Stomach (tissue), 9 donors: ENCODE measurements around the gene TNFAIP6. TPM values are rescaled to one million over a fixed set of nuclear protein-coding genes. Genes with fewer than 3 reads are reported as not detected.
A peak's percentile ranks its signal among the peaks of the same experiment; 100 is the strongest.
"Not testable (repeated sequence)": the region's sequence is repeated elsewhere in the genome, so short reads cannot be mapped to it uniquely, and the experiment has no call there.

Experiments used
- DNase-seq, 2 donors: peaks; one replicate each; pipeline versions ENCODE4 v3.0.0 to v3.0.0-alpha.2; 2013 to 2019
- H3K27ac ChIP-seq, 5 donors: fragments of 200-600 bp in 4 of 5; sonication (generic) in 4 of 5; one replicate each; pipeline ENCODE4 v1.5.1; 2013 to 2019; ENCODE audit warnings: mild to moderate bottlenecking in 1 of 5, moderate library complexity in 1 of 5
- H3K27me3 ChIP-seq, 3 donors: fragments of 200-600 bp; sonication (generic); one replicate each; pipeline ENCODE4 v1.5.1; 2017 to 2019; ENCODE audit warnings: mixed run types in 1 of 3
- H3K36me3 ChIP-seq, 4 donors: fragments of 200-600 bp; sonication (generic); 1 replicate in 3 of 4; 2 replicates in 1 of 4; pipeline ENCODE4 v1.5.1; 2016 to 2019
- H3K4me1 ChIP-seq, 4 donors: fragments of 200-600 bp; sonication (generic); one replicate each; pipeline ENCODE4 v1.5.1; 2016 to 2019
- H3K4me3 ChIP-seq, 4 donors: fragments of 200-600 bp; sonication (generic) in 3 of 4; one replicate each; pipeline ENCODE4 v1.5.1; 2016 to 2019; ENCODE audit warnings: mild to moderate bottlenecking in 1 of 4
- H3K9me3 ChIP-seq, 4 donors: fragments of 200-600 bp; sonication (generic); one replicate each; pipeline ENCODE4 v1.5.1; 2016 to 2019
- EP300 ChIP-seq: sonication (generic); formaldehyde crosslinking; IDR thresholded peaks from one replicate; pipeline ENCODE4 v1.6.1; 2017; ENCODE audit warnings: antibody characterized with exemption
- POLR2A ChIP-seq, 4 donors: fragments of 450-650 bp; IDR thresholded peaks; one replicate each; pipeline ENCODE4 v1.6.1; 2016; ENCODE audit warnings: antibody characterized with exemption in 4 of 4, control low read depth in 2 of 4, mild to moderate bottlenecking in 1 of 4, moderate library complexity in 1 of 4
- POLR2AphosphoS5 ChIP-seq, 3 donors: sonication (generic); formaldehyde crosslinking; IDR thresholded peaks; one replicate each; pipeline ENCODE4 v1.6.1; 2016; ENCODE audit warnings: antibody characterized with exemption in 3 of 3
- WGBS, 5 donors: extraction: QIAGEN DNeasy Blood & Tissue Kit in 3 of 5; methylation state at CpG; one replicate each; pipeline versions ENCODE4 v1.1.5 to v1.1.7; 2013 to 2018; 5-methylcytosine and 5-hydroxymethylcytosine counted together
- intact Hi-C: fragments of 100-400 bp; cut with DNase I; formaldehyde crosslinking; loops from one replicate; pipeline ENCODE4 v1.15.1; 2023; ENCODE audit warnings: low total_unique reads
- polyA plus RNA-seq, 3 donors: library from polyadenylated mRNA; stranded (reverse); fragments of 200-250 nt; gene quantifications; one replicate each; pipeline ENCODE4 v1.2.3, GENCODE V29; 2013
- total RNA-seq, 5 donors: library from RNA; depleted of rRNA; stranded (reverse); fragments of >200 nt; gene quantifications; one replicate each; pipeline versions ENCODE4 v1.1.0 to v1.2.3, GENCODE V29; 2014 to 2016
- TF ChIP-seq, protein P1 (sequence below), 7 experiments: fragments of 450-650 bp in 4 of 7; fragments of 200-600 bp in 3 of 7; sonication (generic) in 3 of 7; IDR thresholded peaks; one replicate each; pipeline ENCODE4 v1.5.1; 2016 to 2019; ENCODE audit warnings: antibody characterized with exemption in 7 of 7, control low read depth in 2 of 7, mild to moderate bottlenecking in 1 of 7
- donor health status: healthy with polysubstance abuse.
- donor health status: Bipolar disorder and iron deficiency.
- donor health status: healthy.

The TNFAIP6 gene
- total and polyA plus RNA-seq, 8 donors = 0.73 to 10.5 (median 5.1) TPM; not detected in 2

DNA sequence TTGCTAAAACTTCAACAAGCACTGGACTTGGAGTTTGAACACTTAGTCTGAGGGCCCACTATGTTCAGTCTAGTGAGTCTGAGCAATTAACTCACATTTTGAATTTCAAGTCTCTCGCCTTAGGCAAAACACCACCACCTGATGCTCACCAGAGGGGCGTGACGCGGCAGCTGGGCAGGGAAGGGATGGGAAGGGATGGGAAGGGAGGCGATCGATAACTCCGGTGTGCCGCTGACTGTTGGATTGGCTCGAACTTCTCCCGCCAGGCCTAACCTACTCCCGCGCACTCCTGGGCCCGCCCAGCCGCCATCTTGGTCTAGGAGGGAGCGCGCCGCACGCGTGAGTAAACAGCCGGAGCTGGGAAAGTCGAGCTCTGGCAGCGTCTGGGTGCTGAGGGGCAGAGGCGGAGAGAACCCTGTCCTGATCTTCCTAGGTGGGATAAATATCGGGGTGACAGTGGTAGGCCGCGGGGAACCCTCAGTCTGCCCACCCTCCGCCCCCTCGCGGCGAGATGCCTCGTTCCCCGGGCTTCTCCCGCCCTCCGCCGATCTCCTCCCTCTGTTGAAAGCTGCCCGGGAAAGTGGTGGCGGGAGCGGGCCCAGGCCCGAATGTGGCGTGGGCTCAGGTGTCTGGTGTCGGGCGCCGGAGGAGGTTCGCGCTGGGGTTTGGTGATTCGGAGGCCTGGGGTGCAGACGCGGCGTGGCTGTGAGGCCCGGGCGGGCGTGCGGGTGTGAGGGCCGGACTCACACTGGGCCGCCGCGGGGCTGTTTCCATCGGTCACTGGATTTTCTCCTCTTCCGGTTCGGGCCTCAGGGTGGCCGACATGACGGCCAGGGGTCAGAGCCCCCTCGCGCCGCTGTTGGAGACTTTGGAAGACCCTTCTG, 52.5 kb downstream of the TNFAIP6 start, which contains the start of gene RIF1:
RIF1 (plus strand) TSS at position 302 of the 884 bp plus-strand sequence; CDS start at position 824, 522 bp downstream.
- no peaks in the 10 kb centered on the region for H3K27me3 ChIP-seq
- peaks cover 6 to 28% (median 27%) of the 10 kb centered on the region in 4 donors for H3K36me3 ChIP-seq
- no peaks in the 10 kb centered on the region for H3K9me3 ChIP-seq
- WGBS, 5 donors = 0 to 2% (median 0%) methylated on average over 12 to 65 of the region's 65 CpGs
- peaks cover 13 to 32% (median 22%) of the 10 kb centered on the region in 4 donors for H3K4me1 ChIP-seq
- intact Hi-C loops = no loop called here
- peak; percentile 88 to 97 for DNase-seq
- H3K27ac ChIP-seq = peak within 1 kb of the TSS; percentile 92 to 95 (median 93)
- H3K4me3 ChIP-seq = peak within 1 kb of the TSS; percentile 95 to 98 (median 97)
- TF ChIP-seq EP300 (no peak), POLR2AphosphoS5 (IDR thresholded peaks at IDR 0.05) (peak in 2 of 3 donors; percentile 63 to 76), POLR2A (IDR thresholded peaks at IDR 0.05) (no peak)
- TF ChIP-seq, protein P1, sequence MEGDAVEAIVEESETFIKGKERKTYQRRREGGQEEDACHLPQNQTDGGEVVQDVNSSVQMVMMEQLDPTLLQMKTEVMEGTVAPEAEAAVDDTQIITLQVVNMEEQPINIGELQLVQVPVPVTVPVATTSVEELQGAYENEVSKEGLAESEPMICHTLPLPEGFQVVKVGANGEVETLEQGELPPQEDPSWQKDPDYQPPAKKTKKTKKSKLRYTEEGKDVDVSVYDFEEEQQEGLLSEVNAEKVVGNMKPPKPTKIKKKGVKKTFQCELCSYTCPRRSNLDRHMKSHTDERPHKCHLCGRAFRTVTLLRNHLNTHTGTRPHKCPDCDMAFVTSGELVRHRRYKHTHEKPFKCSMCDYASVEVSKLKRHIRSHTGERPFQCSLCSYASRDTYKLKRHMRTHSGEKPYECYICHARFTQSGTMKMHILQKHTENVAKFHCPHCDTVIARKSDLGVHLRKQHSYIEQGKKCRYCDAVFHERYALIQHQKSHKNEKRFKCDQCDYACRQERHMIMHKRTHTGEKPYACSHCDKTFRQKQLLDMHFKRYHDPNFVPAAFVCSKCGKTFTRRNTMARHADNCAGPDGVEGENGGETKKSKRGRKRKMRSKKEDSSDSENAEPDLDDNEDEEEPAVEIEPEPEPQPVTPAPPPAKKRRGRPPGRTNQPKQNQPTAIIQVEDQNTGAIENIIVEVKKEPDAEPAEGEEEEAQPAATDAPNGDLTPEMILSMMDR (IDR thresholded peaks at IDR 0.05) = peak in 5 of 7 experiments; percentile 42 to 84 (median 61)

DNA sequence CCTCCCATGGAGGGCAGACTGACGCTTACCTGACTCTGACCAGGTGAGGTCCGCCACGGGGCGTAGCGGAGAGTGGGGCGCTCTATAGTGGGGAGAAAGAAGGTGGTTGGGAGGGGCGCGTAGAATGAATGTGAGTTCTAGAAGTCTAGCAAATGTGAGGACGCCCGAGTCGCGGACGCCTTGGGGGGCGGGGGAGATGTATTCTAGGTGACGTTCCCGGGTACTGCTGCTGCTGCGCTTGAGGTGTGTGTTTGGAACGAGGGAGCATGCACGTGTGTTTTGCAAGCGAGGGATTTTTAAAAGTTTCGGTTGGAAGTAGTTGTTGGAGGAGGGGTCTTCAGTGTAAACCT, 53.1 kb downstream of the TNFAIP6 start:
- H3K4me1 ChIP-seq = peaks cover 13 to 32% (median 22%) of the 10 kb centered on the region in 4 donors
- H3K9me3 ChIP-seq = no peaks in the 10 kb centered on the region
- no peak for TF ChIP-seq POLR2A (IDR thresholded peaks at IDR 0.05)
- TF ChIP-seq, protein P1 (IDR thresholded peaks at IDR 0.05) = no peak
- TF ChIP-seq POLR2AphosphoS5 (IDR thresholded peaks at IDR 0.05) = no peak
- 0 to 1% (median 0%) methylated on average over 21 of the region's 21 CpGs for WGBS, 5 donors
- H3K36me3 ChIP-seq = peaks cover 12 to 34% (median 33%) of the 10 kb centered on the region in 4 donors
- H3K4me3 ChIP-seq = peak overlapping the region; percentile 95 to 98 (median 97)
- H3K27ac ChIP-seq = peak overlapping the region; percentile 92 to 95 (median 93)
- intact Hi-C loops = no loop called here
- DNase-seq = peak; percentile 31 to 68
- H3K27me3 ChIP-seq = no peaks in the 10 kb centered on the region

DNA sequence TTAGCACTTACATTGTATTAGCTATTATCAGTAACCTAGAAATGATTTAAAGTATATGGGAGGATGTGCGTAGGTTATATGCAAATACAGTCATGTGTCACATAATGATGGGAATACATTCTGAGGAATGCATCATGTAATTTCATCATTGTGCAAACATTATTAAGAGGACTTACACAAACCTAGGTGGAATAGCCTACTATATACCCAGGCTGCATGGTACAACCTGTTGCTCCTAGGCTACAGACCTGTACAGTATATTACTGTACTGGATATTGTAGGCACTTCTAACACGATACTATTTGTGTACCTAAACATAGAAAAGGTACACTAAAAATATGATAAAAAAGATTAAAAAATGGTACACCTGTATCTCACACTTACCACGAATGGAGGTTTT, 60.3 kb downstream of the TNFAIP6 start:
- intact Hi-C loops = no loop called here
- Histone ChIP-seq H3K36me3 (peaks cover 70 to 100% (median 99%) of the 10 kb centered on the region in 4 donors), H3K27ac (no peak overlapping the region), H3K4me3 (no peak overlapping the region), H3K27me3 (no peaks in the 10 kb centered on the region), H3K4me1 (peaks cover 0 to 9% (median 4%) of the 10 kb centered on the region in 4 donors), H3K9me3 (no peaks in the 10 kb centered on the region)
- TF ChIP-seq EP300 = no peak
- TF ChIP-seq, protein P1 (IDR thresholded peaks at IDR 0.05) = no peak
- TF ChIP-seq POLR2A (IDR thresholded peaks at IDR 0.05) = no peak
- TF ChIP-seq POLR2AphosphoS5 (IDR thresholded peaks at IDR 0.05) = no peak
- WGBS, 5 donors = 76 to 87% (median 79%) methylated on average over 3 of the region's 3 CpGs
- DNase-seq = no peak

DNA sequence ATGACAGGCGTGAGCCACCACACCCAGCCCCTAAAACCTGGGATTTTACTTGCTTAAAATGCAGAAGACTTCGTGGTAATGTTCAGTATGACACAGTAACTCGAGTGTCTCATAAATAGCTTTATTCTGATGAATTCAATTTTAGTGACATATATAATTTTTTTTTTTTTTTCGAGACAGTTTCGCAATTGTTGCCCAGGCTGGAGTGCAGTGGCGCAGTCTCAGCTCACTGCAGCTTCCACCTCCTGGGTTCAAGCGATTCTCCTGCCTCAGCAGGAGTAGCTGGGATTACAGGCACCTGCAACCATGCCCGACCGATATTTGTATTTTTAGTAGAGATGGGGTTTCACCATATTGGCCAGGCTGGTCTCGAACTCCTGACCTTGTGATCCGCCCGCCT, 64.3 kb downstream of the TNFAIP6 start:
- H3K27ac ChIP-seq, intact Hi-C loops, DNase-seq, H3K9me3 ChIP-seq, H3K4me3 ChIP-seq, H3K4me1 ChIP-seq, H3K27me3 ChIP-seq: not testable (repeated sequence)
- peaks cover 71 to 98% (median 90%) of the 10 kb centered on the region in 4 donors for H3K36me3 ChIP-seq
- 96 to 97% (median 96%) methylated on average over 12 of the region's 12 CpGs for WGBS, 5 donors
